NCI-H82 treated with DMSO at 0.1 percent for 48 hours (cell line): Measurements from ENCODE around the gene ZNF536.

Experiments
- DNase-seq: peaks from one replicate; lab custom pipeline; 2025; ENCODE audit not compliant: unreplicated experiment; lab: John Stamatoyannopoulos, UW

The ZNF536 gene

DNA sequence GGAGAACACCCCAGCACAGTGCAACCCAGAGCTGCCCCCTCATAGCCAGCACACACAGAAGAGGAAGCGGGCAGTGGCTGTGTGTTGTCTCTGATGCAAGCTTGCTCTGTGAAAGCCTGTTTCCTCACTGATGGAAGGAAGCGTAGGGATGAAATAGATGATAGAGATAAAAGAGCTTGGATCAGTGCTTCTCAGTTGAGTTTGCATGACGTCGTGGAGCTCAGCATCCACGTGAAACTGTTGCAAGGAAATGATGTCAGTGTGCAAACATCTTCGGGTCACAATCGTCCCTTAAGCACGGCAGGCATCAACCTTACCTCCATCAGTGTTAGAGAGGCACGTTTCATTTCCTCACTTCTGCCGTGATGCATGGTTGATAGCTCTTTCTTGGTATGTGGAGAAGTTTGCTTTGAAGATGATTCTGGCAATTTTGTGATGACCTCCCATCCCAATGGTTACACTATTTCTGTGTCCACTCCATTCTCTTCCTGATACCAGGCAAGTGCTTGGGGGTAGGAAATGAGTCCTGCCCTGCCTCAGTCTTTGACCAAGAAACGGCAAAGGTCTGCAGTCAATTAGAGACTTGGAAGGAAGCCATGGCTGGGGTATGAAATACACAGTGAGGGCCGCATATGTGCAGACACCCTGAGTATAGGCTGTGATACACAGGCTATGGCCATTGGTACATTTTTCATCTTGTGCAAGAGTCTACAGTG is 183.0 kb downstream of the ZNF536 start:
- DNase-seq = no peak

DNA sequence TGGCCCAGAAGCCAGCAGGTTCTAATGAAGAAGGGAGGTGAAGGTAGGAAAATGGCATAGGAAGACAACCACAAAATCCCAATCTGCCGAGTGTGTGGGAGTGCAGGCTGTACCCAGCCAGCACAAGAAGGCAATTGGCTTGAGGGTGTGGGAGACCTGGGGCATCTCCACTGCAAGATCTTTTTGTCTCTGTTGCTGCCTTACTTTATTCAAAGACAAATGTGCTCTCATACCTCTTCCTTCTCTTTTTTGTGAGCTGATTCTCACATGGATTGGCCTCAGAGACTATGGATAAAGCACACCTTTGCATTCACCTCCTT is 183.6 kb downstream of the ZNF536 start:
- no peak for DNase-seq

DNA sequence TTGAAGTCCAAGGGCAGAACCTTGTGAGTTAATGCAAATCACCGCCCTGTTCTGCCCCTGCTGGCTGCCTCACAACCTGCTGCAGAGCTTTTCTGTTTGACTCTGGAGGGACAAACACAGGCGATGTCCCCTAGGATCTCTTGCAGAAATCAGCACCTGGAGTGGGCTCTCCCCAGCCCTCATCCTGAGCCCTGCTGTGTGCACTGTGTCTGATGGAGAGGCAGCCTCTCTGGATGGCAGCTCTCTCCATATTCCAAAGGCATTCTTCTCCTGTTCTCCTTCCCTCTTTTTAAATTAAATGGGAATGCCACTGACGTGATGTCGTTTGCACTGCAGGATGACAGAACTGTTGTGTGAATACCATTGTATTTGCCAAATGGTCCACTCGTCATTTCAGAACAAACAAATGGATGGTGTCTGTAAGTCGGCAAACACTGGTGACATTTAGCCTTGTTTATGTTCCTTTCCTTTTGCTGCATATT is 184.1 kb downstream of the ZNF536 start:
- DNase-seq = no peak

DNA sequence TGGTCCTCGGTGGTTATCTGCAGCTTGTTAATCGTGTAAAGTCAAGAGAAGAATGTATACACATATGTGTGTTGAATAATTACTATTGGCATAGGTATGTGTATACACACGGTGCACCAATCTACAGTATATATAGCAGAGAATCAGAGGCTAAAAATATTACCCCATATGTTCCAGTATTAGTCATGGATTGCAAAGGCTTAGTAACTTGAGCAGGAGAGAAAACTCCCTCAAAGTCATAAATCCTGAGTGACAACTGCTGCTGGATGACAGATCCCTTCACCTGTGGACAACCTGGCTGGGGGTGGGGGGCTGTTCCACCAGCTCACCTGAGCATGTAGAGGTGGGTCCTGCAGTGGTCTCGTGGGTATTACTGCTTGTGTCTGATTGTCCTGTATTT is 185.0 kb downstream of the ZNF536 start:
- DNase-seq = peak; percentile 48

DNA sequence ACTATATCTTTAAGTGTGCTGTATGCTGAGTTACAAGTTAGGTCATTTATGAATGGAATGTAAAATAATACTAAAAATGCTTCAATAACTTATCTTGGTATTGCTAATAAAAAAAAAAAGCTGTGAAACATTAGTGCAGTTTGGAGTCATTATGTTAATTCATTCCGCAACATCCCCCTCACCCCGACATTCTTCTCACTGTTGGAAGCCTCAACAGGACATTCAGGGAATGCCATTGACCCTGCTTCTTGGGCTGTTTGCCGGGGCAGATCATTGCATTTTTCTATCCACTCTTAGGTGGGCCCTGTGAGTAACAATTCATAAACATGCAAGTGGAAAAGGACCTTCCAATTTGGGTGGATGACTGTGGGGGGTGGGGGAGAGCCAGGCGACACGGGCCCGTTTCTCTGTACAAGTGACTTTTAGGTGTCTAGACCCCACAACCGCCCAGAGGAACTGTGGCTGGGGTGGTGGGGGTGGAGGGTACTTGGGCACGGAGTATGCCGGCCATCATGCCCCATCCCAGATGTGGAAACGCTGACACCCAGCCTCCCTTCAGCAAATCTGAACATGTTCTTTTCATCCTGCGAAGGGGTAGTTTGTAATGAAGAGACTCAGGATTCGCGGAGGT is 185.9 kb downstream of the ZNF536 start:
- no peak for DNase-seq

DNA sequence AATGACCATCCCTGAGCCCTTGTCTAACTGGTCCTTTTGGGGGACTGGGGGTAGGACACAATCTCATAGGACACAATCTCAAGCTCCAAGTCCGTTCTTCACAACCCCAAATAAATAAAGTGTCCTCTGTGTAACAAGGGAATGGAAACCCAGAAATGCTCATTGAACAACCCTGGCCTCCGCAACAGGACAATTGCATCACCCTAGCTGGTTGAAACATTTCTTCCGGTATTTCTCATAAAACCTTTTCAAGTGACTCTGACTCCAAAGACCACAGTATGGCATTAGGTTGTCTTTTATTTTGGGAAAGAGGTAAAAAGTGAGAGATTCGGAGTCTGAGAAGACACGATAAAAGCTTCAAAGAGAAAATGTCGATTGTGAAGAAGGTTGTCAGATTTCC is 186.6 kb downstream of the ZNF536 start:
- DNase-seq = no peak

DNA sequence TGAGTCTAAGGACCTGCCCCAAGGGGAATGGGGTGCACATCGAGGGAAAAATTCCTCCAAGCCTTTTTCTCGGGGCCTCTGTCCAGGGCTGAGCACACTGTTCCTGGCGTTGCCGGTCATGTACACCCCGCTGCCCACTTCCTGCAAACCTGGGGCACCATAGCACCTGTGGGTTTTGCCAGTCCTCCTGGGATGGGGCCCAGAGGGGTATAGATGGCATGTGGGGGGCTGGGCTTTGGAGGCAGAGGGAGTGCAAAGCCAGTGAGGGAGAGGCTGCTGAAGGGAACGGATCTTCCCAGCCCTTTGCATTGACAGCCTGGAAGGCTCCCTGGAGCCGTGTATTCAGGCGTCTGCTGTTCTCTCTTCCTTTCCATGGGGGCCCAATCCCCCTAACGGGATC is 187.3 kb downstream of the ZNF536 start:
- no peak for DNase-seq

DNA sequence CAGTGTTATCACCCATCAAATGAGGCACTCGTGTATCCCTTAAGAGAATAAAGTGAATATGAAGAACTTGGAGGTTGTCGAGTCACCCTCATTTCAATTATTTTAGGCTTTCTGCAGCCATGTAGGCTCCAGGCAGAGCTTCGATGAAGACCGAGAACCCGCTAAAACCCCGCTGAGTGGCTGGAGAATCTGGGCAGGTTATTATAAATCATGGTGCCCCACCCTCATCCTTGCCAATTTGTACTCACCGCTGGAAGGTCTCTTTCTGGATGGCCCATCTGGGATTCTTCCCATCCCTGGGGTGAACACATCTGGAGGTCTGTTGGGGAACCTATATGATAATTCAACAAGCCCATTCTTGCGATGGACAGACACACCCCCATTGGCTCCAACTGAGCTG is 190.8 kb downstream of the ZNF536 start:
- no peak for DNase-seq

DNA sequence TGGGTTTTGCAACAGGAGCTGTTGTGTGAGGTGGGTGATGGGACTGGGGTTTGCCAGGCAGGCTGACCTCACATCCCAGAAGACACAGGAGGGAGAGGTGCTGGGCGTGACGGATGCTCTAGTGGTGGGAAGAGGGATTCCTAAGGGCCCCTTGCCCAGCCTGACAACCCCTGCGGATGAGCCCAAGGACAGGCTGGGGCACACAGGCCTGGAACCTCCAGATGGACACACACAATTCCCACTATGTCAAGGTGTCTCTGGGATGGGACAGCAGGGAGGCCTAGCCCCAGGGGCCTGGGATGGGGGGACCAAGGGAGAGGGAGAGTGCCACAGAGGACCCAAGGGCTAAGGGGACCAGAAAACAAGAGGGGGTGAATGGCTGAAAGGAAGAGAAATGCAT is 191.5 kb downstream of the ZNF536 start:
- no peak for DNase-seq

DNA sequence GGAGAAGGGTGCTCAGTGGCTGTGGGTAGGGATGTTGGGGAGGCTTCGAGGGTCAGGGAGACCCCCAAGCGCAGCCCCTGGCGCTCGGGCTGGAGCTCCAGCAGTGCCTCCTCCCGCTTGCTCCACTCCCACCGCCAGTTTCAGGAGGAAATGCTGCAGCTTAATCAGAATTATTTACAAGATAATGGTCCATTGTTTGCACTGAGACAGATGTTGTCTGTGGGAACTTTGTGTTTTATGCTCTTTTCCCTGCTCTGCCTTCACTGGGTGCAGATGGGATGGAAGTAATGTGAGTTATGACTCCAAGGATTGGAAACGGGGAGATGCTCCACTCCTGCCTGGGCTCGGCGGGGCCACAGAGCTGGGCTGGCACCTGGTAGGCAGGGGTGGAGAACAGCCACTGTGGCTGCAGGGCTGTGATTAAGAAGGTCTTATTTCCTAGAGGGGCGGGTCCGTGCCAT is 192.4 kb downstream of the ZNF536 start:
- DNase-seq = no peak

DNA sequence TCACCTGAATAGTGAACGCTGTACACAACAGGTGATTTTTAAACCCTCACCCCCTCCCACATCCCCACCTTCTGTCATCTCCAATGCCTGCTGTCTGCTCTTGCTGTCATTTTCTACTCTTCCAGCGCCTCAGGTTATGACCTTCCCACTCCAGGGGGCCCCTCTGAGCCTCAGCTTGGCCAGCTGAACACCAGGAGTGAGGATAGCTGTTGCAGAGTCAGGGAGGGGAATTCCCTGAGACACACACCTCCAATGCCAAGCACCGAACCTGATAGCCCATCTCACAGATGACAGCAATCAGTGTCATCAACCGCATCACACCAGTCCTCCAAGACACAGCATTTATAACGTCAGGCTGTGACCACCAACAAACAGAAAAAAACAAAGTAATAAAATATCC is 193.5 kb downstream of the ZNF536 start:
- no peak for DNase-seq

DNA sequence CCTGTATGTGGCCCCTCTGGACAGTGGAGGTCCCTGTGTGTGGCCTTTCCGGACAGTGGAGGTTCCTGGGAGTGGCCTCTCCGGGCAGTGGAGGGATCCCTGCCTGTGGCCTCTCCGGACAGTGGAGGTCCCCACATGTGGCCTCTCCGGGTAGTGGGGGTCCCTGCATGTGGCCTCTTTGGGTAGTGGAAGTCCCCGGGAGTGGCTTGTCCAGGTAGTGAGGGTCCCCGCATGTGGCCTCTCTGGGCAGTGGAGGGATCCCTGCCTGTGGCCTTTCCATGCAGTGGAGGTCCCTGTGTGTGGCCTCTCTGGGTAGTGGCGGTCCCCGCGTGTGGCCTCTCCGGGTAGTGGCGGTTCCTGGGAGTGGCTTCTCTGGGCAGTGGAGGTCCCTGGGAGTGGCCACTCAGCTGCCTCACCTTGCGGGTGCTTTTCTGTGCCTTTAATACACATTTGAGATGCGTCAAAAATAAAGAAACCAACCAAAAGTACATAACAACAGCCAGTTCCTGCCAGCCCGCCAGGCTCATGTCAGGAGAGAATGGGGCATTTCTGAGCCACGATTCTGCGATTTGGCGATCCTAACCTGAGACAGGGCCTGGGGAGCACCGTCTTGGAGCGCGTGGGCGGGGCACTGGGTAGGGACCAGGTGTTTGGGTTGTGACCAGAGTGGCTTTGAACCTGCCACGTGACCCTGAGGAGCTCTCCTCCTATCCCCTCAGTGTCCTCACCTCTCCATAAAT is 194.7 kb downstream of the ZNF536 start:
- no peak for DNase-seq

DNA sequence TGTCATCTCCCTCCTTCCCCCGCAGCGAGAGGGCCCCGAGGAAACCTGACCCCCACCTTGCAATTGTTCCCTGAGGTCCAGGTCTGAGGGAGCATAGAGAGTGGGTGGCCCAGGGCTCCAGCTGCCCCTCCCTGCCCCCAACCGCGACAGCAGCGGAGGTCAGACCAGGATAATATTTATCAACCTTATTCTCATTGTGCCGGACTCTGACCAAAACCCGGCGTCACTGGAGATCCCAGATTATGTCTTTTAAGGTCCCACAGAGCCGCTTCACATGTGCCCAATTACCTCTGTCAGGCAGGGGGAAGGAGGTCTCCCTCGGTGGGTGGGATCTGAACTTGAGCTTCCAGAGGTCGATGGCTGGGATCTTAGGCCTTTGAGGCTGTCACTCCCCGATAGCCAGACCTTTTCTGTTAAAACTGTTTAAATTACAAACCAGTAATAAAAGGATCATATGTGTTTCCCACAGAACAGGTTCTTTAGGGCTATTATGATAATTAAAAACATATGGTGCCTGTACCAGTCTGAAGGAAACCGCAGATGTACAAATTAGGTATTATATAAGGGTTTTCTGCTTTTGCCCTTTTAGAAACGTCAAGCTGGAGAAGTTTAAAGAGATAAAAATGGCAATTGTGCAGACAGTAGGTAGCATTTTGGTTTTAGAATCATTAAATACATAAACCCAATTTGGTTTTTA is 195.5 kb downstream of the ZNF536 start:
- DNase-seq = no peak

DNA sequence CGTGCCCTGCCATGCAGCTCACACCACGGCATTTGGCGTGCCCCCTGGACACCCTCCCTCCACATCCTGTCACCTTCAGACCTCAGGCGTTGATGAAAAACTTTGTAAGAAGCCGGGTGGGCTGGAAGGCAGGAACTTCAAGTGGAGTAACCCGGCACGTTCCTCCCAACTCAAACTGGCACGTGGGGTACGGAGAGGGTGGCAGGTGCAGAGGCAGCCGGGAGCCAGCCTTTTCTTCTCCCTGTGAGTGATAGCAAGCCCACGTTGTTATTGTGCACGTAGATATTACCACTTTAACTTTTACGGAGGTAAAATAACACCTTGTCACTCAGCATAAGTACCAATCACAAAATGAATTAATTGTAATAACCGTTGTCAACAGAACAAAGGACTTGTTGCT is 198.0 kb downstream of the ZNF536 start:
- DNase-seq = no peak

DNA sequence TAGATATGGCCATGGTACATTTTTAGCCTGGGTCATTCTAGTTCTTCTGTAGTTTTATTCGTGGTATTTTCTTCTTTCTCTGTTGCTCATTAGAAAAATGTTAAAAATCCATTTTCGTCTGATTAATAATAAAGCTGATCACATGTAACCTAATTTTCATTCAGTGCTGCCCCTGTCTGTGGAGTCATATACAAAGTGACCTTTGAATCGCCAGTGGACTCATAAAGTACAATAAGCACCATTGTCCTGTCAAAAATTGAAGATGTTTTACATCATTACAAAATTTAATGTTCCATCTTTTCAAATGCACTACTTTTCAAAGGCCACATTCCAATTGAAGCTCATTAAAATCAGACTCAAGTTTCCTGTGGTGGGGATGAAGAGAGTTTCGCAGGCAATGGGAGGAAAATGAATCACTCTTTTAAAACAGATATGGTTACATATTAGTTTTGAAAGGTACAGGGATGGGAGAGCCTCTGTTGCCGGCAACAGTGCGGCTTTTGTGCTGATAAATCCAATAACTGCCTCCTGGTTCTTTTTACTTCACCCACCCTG is 205.4 kb downstream of the ZNF536 start:
- DNase-seq = no peak

DNA sequence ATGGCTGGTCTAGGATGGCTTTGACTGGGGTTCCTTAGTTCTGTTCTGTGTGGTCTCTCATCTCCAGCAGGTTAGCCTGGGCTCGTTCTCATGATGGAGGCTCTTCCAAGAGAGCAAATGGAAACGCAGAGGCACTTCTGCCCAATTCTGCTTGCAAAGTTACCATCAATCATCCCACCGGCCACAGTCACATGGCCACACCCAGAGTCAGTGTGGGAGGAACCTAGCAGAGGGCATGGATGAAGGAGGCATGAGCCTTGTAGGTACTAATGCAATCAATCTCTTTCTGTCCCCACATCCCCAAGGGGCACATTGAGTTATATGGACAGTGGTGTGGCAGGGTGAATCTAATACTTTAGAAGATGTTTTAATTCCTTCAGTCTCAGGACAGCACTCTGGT is 207.2 kb downstream of the ZNF536 start:
- DNase-seq = no peak

DNA sequence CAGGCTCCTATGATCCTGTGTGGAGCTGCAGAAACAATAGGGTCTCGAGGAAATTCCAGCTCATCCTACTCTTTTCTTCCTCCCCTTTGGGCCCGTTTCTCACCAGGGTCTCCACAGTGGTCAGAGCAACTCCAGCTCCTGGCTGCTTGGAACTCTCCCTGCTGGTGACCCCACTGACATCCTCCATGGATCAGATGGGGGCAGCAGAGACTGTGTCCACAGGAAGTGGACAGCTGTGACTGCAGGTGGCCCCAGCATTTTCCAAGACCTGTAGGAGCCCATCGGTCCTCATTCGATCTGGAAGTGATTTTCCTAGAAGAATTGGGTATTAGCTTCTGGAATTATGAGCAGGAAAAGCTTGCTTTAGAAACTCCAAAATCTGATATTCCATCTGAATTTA is 208.5 kb downstream of the ZNF536 start:
- no peak for DNase-seq

DNA sequence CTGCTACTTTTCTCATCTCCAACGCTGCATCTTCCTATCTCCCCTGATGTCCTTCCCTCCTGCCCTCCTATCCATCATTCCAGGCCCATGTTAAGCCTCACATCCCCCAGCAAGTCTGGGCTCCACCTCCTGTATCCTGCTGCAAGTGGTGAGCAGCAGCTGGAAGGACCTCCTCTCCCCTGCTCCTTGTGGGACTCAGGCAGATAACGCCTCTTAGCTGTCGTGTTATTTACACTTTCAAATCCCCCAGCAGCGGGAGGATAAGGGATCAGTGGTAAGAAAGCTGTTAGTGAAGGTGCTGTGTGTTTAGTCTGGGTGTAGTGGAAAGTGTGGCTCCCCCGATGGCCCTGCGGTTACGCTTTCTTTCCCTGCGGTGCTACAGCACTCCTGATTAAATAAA is 211.9 kb downstream of the ZNF536 start:
- peak; percentile 77 for DNase-seq

DNA sequence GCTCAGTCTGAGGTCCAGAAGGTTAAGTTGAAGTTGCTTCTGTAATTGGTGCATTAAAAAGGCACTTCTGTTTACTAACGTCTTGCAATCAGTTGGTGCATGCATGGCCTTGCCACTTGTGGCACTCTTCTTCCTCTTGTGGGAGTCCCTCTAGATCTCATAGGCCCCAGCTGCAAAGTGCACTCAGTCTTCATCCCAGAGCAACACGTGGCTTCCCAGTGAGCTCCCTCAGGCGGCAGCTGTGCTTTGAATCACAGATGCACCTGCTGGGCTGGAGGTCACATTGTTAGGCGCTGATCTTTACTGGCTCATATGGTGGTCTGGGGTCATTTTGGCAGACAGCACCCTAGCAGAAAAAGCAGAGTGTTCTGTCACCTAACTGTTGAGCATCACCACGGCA is 215.7 kb downstream of the ZNF536 start:
- no peak for DNase-seq

DNA sequence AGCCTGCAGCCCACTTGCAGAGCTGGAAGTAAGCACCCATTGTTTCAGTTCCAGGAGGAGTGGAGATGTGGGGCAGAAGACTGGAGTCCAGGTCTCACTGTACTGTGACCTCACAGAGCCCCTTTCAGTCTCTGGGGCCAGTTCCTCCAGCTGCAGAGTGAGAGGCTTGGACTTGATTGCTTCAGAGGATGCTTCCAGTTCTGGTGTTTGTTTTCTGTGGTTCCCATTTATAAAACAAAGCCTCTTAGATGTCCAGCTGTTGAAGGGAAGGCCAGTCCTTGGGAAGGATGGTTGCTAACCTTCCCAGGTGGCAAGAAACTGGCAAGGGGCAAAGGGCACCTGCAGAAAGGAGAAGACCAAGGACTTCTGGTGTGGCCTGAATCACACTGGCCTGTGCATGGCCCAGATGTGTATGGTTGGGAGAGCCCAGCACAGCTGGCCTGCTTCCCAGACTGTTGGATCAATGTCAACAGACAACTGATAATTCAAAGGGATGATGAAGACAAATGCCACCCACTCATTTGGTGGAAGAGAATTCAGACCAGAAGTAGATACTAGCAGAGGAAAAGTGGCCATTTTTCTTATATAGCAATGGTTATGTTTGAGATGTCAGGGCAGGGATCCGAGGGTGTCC is 218.5 kb downstream of the ZNF536 start:
- no peak for DNase-seq

DNA sequence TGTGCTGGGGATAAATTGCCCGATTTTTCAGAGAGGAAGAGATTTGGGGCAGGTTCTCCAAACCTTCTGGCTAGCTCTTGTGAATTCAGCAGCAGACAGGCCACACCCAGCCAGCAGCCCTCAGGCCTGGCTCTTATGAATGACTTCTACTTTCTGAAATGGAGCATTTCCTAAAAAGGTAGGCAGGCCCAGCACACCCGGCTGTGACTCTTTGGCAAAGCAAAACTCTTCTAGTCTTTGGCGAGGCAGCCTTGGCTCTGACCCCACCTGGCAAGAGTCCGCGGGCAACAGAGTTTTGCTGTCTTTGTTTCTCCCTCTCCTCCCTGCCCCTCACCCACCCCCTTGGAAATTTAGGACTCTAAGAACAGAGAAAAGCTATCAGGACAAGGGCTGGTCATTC is 221.2 kb downstream of the ZNF536 start:
- DNase-seq = no peak
